Endothelial cell of umbilical vein (primary cell): ENCODE measurements around the gene PRKCZ. TPM values are rescaled to one million over a fixed set of nuclear protein-coding genes. Genes with fewer than 3 reads are reported as not detected.

Experiments
- BruUV-seq: library from RNA; stranded (reverse); fragments of 400-500 nt; replicated peaks from 2 replicates; lab custom pipeline; 2021; lab: Mats Ljungman, UMichigan
- CTCF ChIA-PET: fragments of 300-600, 350-600 bp; sonication (Branson Sonifier 250); formaldehyde crosslinking; loops from one replicate; lab custom pipeline; 2021; ENCODE audit warnings: antibody characterized with exemption, inconsistent platforms; lab: Charles Lee
- POLR2A ChIA-PET: fragments of 300-600, 350-600 bp; sonication (Branson Sonifier 250); formaldehyde crosslinking; loops from one replicate; lab custom pipeline; 2021; ENCODE audit warnings: antibody characterized with exemption, inconsistent platforms; lab: Charles Lee
- DNase-seq: peaks from one replicate; pipeline ENCODE4 v3.0.0-alpha.2; 2011; ENCODE audit warnings: low read depth, low spot score
- FAIRE-seq: peaks from 2 replicates; lab custom pipeline; 2011; peaks lifted over from hg19 to GRCh38; lab: Jason Lieb, UNC
- H2AFZ ChIP-seq: 2 replicates; pipeline ENCODE4 v1.6.0; 2012; ENCODE audit warnings: low read depth, low read length, control low read depth, inconsistent platforms
- H3K27ac ChIP-seq: 2 replicates; pipeline ENCODE4 v1.5.1; 2011; ENCODE audit warnings: low read depth, mild to moderate bottlenecking, control low read depth, low read length, moderate library complexity; ENCODE audit not compliant: insufficient read depth
- H3K27me3 ChIP-seq, 2 experiments: 2 replicates each; pipeline versions ENCODE4 v1.6.0 to v1.6.1; 2011; ENCODE audit warnings: low read length in 2 of 2, mixed read lengths in 1 of 2; ENCODE audit not compliant: control insufficient read depth in 2 of 2, insufficient read depth in 2 of 2
- H3K36me3 ChIP-seq, 2 experiments: 2 replicates in 1 of 2; 3 replicates in 1 of 2; pipeline ENCODE4 v1.5.1; 2011; ENCODE audit warnings: low read length in 2 of 2, mild to moderate bottlenecking in 1 of 2, moderate library complexity in 1 of 2; ENCODE audit not compliant: control insufficient read depth in 2 of 2, insufficient read depth in 2 of 2; ENCODE audit errors: extremely low read depth in 1 of 2
- H3K4me1 ChIP-seq: 3 replicates; pipeline ENCODE4 v1.5.1; 2011; ENCODE audit warnings: mild to moderate bottlenecking, low read length; ENCODE audit not compliant: control insufficient read depth, insufficient read depth; ENCODE audit errors: extremely low read depth
- H3K4me2 ChIP-seq: 2 replicates; pipeline ENCODE4 v1.6.1; 2011; ENCODE audit warnings: low read length, control low read depth, mixed read lengths; ENCODE audit not compliant: insufficient read depth
- H3K4me3 ChIP-seq, 3 experiments: fragments of 200-600 bp in 1 of 3; sonication (generic), shearing (Covaris generic) in 1 of 3; replicated peaks in 1 of 3; 2 replicates each; pipeline ENCODE4 v1.5.1; 2011 to 2016; ENCODE audit warnings: control low read depth in 3 of 3, low read length in 3 of 3, mild to moderate bottlenecking in 2 of 3, inconsistent platforms in 1 of 3, low read depth in 1 of 3, moderate library complexity in 1 of 3; ENCODE audit not compliant: insufficient read depth in 1 of 3
- H3K79me2 ChIP-seq: 2 replicates; pipeline ENCODE4 v1.6.0; 2012; ENCODE audit warnings: low read length, inconsistent platforms; ENCODE audit not compliant: control insufficient read depth, insufficient read depth
- H3K9ac ChIP-seq: replicated peaks from 2 replicates; pipeline ENCODE3; 2011; ENCODE audit warnings: low read length, control low read depth; ENCODE audit not compliant: insufficient read depth; ENCODE audit errors: extremely low read depth
- H3K9me1 ChIP-seq: replicated peaks from 3 replicates; pipeline ENCODE4 v1.6.0; 2011; ENCODE audit warnings: mild to moderate bottlenecking, low read length; ENCODE audit not compliant: control insufficient read depth, insufficient read depth; ENCODE audit errors: extremely low read depth
- H3K9me3 ChIP-seq: replicated peaks from 2 replicates; pipeline ENCODE4 v1.5.1; 2012; ENCODE audit warnings: low read length, inconsistent platforms; ENCODE audit not compliant: control insufficient read depth, insufficient read depth
- H4K20me1 ChIP-seq: replicated peaks from 2 replicates; pipeline ENCODE3; 2011; ENCODE audit warnings: mild to moderate bottlenecking, low read length; ENCODE audit not compliant: control insufficient read depth, insufficient read depth; ENCODE audit errors: extremely low read depth
- EZH2 ChIP-seq: IDR thresholded peaks from 2 replicates; pipeline ENCODE4 v1.6.1; 2012; ENCODE audit warnings: borderline replicate concordance, low read depth, mild to moderate bottlenecking, moderate library complexity, low read length, inconsistent platforms; ENCODE audit not compliant: severe bottlenecking
- FOS ChIP-seq: IDR thresholded peaks from 2 replicates; pipeline ENCODE4 v1.6.1; 2011; ENCODE audit warnings: mild to moderate bottlenecking, low read length, moderate library complexity, borderline replicate concordance; ENCODE audit not compliant: insufficient read depth
- GATA2 ChIP-seq: IDR thresholded peaks from 2 replicates; pipeline ENCODE4 v1.7.0; 2011; ENCODE audit warnings: low read depth, mild to moderate bottlenecking, moderate library complexity, mixed read lengths, low read length; ENCODE audit not compliant: insufficient read length, insufficient read depth
- MYC ChIP-seq: IDR thresholded peaks from one replicate; pipeline ENCODE4 v1.6.1; 2011; ENCODE audit warnings: mild to moderate bottlenecking, low read depth, low read length
- POLR2A ChIP-seq: IDR thresholded peaks from 2 replicates; pipeline ENCODE4 v1.6.1; 2012; ENCODE audit warnings: low read depth, mild to moderate bottlenecking, control low read depth, low read length
- POLR2AphosphoS5 ChIP-seq: IDR thresholded peaks from 2 replicates; pipeline ENCODE4 v1.6.1; 2012; ENCODE audit warnings: low read depth, mild to moderate bottlenecking, control low read depth, low read length, moderate library complexity; ENCODE audit not compliant: insufficient read depth
- dilution Hi-C: fragments of 300-500 bp; cut with MboI; formaldehyde crosslinking; loops from one replicate; pipeline ENCODE4 v1.15.0; 2019; ENCODE audit warnings: low sequenced_read_pairs; ENCODE audit not compliant: extremely low pct_ligation_motif_present
- intact Hi-C: fragments of 100-400 bp; cut with micrococcal nuclease; formaldehyde crosslinking; loops from one replicate; pipeline ENCODE4 v1.10.0; 2022
- polyA plus RNA-seq, 4 experiments: library from polyadenylated mRNA; depleted of rRNA in 3 of 4; stranded (reverse) in 3 of 4; unstranded in 1 of 4; fragments of >200 nt; gene quantifications; 2 replicates each; pipeline versions ENCODE4 v1.2.1 to v1.2.3, GENCODE V29; 2011 to 2012; ENCODE audit warnings: missing spikeins in 1 of 4
- total RNA-seq: library from RNA; stranded (reverse); gene quantifications from 2 replicates; pipeline ENCODE4 v1.2.3, GENCODE V29; 2021
- TF ChIP-seq, protein P1 (sequence below), 2 donors: IDR thresholded peaks; 1 replicate in 1 of 2; 2 replicates in 1 of 2; pipeline ENCODE4 v1.5.1; 2011; ENCODE audit warnings: low read length in 2 of 2, mild to moderate bottlenecking in 2 of 2, moderate library complexity in 2 of 2, control low read depth in 1 of 2, inconsistent platforms in 1 of 2, low read depth in 1 of 2; ENCODE audit not compliant: insufficient read depth in 1 of 2; ENCODE audit errors: extremely low read depth in 1 of 2
- TF ChIP-seq, protein P2 (sequence below): IDR thresholded peaks from 2 replicates; pipeline ENCODE4 v1.6.1; 2011; ENCODE audit not compliant: insufficient read depth, insufficient read length

PRKCZ gene
- total and polyA plus RNA-seq, 2 donors (not counting 3 experiments of a cell fraction or from before 2014, with no cell fraction given) = 0.22 to 1.7 TPM

DNA sequence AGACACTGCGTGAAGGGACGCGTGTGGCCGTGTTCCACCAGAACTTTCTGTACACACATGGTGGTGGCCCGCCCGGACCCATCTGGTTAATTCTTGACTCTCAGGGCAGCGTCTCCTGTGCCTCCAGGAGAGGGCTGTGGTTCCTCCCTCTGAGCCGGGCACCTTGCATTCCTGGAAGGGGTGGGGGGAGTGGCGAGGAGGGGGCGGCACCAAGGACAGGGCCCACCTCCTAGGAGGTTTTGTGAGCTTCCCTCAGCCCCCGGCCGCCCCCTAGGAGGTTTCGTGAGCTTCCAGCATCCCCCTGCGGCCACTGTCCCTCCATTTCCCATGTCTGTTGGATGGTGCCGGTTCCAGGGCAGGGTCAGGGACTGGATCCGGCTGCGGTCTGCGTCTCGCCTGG lies 115.4 kb downstream of the PRKCZ start:
- no peak overlapping the region for H3K27ac ChIP-seq
- FAIRE-seq = no peak

DNA sequence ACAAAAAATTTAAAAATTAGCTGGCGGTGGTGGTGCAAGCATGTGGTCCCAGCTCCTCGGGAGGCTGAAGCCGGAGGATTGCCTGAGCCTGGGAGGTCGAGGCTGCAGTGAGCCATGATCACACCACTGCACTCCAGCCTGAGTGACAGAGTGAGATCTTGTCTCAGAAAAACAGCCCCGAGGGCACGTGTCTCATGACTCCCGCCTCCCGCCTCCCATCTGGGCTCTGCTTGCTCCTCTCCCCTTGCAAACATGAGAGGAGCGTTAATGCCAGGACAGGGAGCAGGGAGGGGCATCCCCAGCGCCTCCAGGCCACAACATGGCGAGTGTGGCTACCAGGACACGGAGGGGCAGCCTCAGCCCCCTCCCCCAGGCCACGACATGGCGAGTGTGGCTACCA lies 116.0 kb downstream of the PRKCZ start:
- Histone ChIP-seq H2AFZ (no peak overlapping the region), H3K9me1 (no peaks in the 10 kb centered on the region), H3K27me3 (no peaks in the 10 kb centered on the region), H3K4me2 (no peak overlapping the region), H3K4me1 (no peaks in the 10 kb centered on the region), H3K4me3 (no peak overlapping the region), H3K79me2 (no peaks in the 10 kb centered on the region), H3K9ac (no peak overlapping the region), H3K27ac (no peak overlapping the region), H4K20me1 (no peaks in the 10 kb centered on the region), H3K36me3 (no peaks in the 10 kb centered on the region), H3K9me3 (no peaks in the 10 kb centered on the region)
- POLR2A ChIA-PET = no interaction called here
- CTCF ChIA-PET = interaction anchor here (1.2 to 5.2 kb wide), 2 partner anchors 8 to 16 kb away, joined by 3 to 40 read pairs; no protein-coding TSS in a partner anchor
- no peak for TF ChIP-seq FOS
- TF ChIP-seq, protein P1, sequence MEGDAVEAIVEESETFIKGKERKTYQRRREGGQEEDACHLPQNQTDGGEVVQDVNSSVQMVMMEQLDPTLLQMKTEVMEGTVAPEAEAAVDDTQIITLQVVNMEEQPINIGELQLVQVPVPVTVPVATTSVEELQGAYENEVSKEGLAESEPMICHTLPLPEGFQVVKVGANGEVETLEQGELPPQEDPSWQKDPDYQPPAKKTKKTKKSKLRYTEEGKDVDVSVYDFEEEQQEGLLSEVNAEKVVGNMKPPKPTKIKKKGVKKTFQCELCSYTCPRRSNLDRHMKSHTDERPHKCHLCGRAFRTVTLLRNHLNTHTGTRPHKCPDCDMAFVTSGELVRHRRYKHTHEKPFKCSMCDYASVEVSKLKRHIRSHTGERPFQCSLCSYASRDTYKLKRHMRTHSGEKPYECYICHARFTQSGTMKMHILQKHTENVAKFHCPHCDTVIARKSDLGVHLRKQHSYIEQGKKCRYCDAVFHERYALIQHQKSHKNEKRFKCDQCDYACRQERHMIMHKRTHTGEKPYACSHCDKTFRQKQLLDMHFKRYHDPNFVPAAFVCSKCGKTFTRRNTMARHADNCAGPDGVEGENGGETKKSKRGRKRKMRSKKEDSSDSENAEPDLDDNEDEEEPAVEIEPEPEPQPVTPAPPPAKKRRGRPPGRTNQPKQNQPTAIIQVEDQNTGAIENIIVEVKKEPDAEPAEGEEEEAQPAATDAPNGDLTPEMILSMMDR (IDR thresholded peaks at IDR 0.05; ENCODE audit: extremely low read depth in 1 of 2, insufficient read depth in 1 of 2, low read depth in 1 of 2, low read length in 2 of 2) = no peak
- no peak for TF ChIP-seq POLR2AphosphoS5
- no peak for TF ChIP-seq EZH2
- no peak for TF ChIP-seq GATA2
- TF ChIP-seq, protein P2, sequence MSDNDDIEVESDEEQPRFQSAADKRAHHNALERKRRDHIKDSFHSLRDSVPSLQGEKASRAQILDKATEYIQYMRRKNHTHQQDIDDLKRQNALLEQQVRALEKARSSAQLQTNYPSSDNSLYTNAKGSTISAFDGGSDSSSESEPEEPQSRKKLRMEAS = no peak
- no peak for TF ChIP-seq POLR2A
- no peak for TF ChIP-seq MYC
- dilution Hi-C loops (no loop called here), intact Hi-C loops (no loop called here)
- no TSS peak for BruUV-seq
- DNase-seq (no peak), FAIRE-seq (no peak)

More for the DNA sequence above, 115.4 kb downstream of the PRKCZ start:
- dilution Hi-C loops (no loop called here), intact Hi-C loops (no loop called here)
- ChIA-PET CTCF (interaction anchor here (1.2 to 5.2 kb wide), 2 partner anchors 9 to 16 kb away, joined by 3 to 40 read pairs; no protein-coding TSS in a partner anchor), POLR2A (no interaction called here)
- Histone ChIP-seq H3K9me3 (no peaks in the 10 kb centered on the region), H4K20me1 (no peaks in the 10 kb centered on the region), H3K4me1 (no peaks in the 10 kb centered on the region), H3K4me2 (no peak overlapping the region), H3K79me2 (no peaks in the 10 kb centered on the region), H3K9ac (no peak overlapping the region), H3K9me1 (no peaks in the 10 kb centered on the region), H2AFZ (no peak overlapping the region), H3K4me3 (no peak overlapping the region), H3K36me3 (no peaks in the 10 kb centered on the region), H3K27me3 (no peaks in the 10 kb centered on the region)
- BruUV-seq = no TSS peak
- TF ChIP-seq GATA2 (no peak), FOS (no peak)
- TF ChIP-seq, protein P1 (IDR thresholded peaks at IDR 0.05; ENCODE audit: extremely low read depth in 1 of 2, insufficient read depth in 1 of 2, low read depth in 1 of 2, low read length in 2 of 2) = no peak
- DNase-seq = no peak
